ENCODE data around the gene NFKB2.

Gene NFKB2

GRCh38 chr10:102420181-102420713 is 24.7 kb downstream of the NFKB2 start:
- POLR2A ChIA-PET: interaction anchor here (0.7 to 5.8 kb wide), 20 partner anchors 9 to 301 kb away, joined by 3 to 75 read pairs (median 4); partner anchors contain the start of genes ACTR1A, C10orf95, CUEDC2 and NFKB2
- CTCF ChIA-PET: interaction anchor here (0.7 to 4.0 kb wide), 6 partner anchors 11 to 189 kb away, joined by 3 to 14 read pairs (median 6); partner anchors contain the start of gene CUEDC2
- TF ChIP-seq NFRKB (IDR thresholded peaks at IDR 0.05): no peak
- TF ChIP-seq PKNOX1 (IDR thresholded peaks at IDR 0.05): no peak
- TF ChIP-seq ARNT (IDR thresholded peaks at IDR 0.05): no peak
- TF ChIP-seq FOXM1 (IDR thresholded peaks at IDR 0.05; ENCODE audit: borderline replicate concordance): no peak
- no peak for TF ChIP-seq FOXK2 (IDR thresholded peaks at IDR 0.05)
- no peak for TF ChIP-seq SUZ12 (IDR thresholded peaks at IDR 0.05)
- TF ChIP-seq ELF4 (IDR thresholded peaks at IDR 0.05): no peak
- TF ChIP-seq SP1 (IDR thresholded peaks at IDR 0.05): no peak
- TF ChIP-seq HDGF (IDR thresholded peaks at IDR 0.05; ENCODE audit: borderline replicate concordance): no peak
- no peak for TF ChIP-seq L3MBTL2 (conservative IDR thresholded peaks at IDR 0.05)
- TF ChIP-seq CTBP1 (IDR thresholded peaks at IDR 0.05; ENCODE audit: borderline replicate concordance): no peak
- TF ChIP-seq TARDBP (IDR thresholded peaks at IDR 0.05): no peak
- no peak for TF ChIP-seq LEF1 (IDR thresholded peaks at IDR 0.05; ENCODE audit: borderline replicate concordance)
- TF ChIP-seq FOXA1 (IDR thresholded peaks at IDR 0.05): no peak
- TF ChIP-seq BHLHE40 (IDR thresholded peaks at IDR 0.05; ENCODE audit: borderline replicate concordance): no peak
- no peak for TF ChIP-seq ZNF384 (IDR thresholded peaks at IDR 0.05)

GRCh38 chr10:102420714-102421506 is 25.4 kb downstream of the NFKB2 start, which contains the start of gene FBXL15:
FBXL15 (plus strand) TSS chr10:102420836; CDS start chr10:102421130, 294 bp downstream.
- ChIA-PET POLR2A (interaction anchor here (0.7 to 5.8 kb wide), 19 partner anchors 10 to 302 kb away, joined by 3 to 75 read pairs (median 4); partner anchors contain the start of genes C10orf95, CUEDC2, NFKB2 and SUFU), CTCF (interaction anchor here (0.5 to 4.0 kb wide), 7 partner anchors 11 to 1333 kb away, joined by 3 to 14 read pairs (median 5); partner anchors contain the start of gene CUEDC2)
- TF ChIP-seq FOXK2 (IDR thresholded peaks at IDR 0.05): no peak
- TF ChIP-seq ELF4 (IDR thresholded peaks at IDR 0.05): no peak; the same call in 1 of the 2 replicates
- TF ChIP-seq SP1 (IDR thresholded peaks at IDR 0.05): no peak
- 0 out of 2 replicates have a peak, but pooled peaks have one; percentile 43 for TF ChIP-seq TARDBP (IDR thresholded peaks at IDR 0.05)
- TF ChIP-seq SUZ12 (IDR thresholded peaks at IDR 0.05): no peak
- TF ChIP-seq NFRKB (IDR thresholded peaks at IDR 0.05): no peak
- peak; percentile 39; the same call in 1 of the 2 replicates for TF ChIP-seq L3MBTL2 (conservative IDR thresholded peaks at IDR 0.05)
- TF ChIP-seq FOXA1 (IDR thresholded peaks at IDR 0.05): no peak
- TF ChIP-seq CTBP1 (IDR thresholded peaks at IDR 0.05; ENCODE audit: borderline replicate concordance): peak; percentile 92
- no peak for TF ChIP-seq ARNT (IDR thresholded peaks at IDR 0.05)
- no peak for TF ChIP-seq BHLHE40 (IDR thresholded peaks at IDR 0.05; ENCODE audit: borderline replicate concordance)
- no peak for TF ChIP-seq FOXM1 (IDR thresholded peaks at IDR 0.05; ENCODE audit: borderline replicate concordance)
- TF ChIP-seq PKNOX1 (IDR thresholded peaks at IDR 0.05): no peak
- TF ChIP-seq HDGF (IDR thresholded peaks at IDR 0.05; ENCODE audit: borderline replicate concordance): no peak
- 0 out of 2 replicates have a peak, but pooled peaks have one; percentile 49 for TF ChIP-seq LEF1 (IDR thresholded peaks at IDR 0.05; ENCODE audit: borderline replicate concordance)
- TF ChIP-seq ZNF384 (IDR thresholded peaks at IDR 0.05): no peak
- peak; percentile 96 for DNase-seq (ENCODE audit: extremely low spot score)

More at GRCh38 chr10:102420181-102420713, 24.7 kb downstream of the NFKB2 start:
- DNase-seq (ENCODE audit: extremely low spot score): no peak

- POLR2A ChIA-PET: interaction anchor here (1.0 to 5.8 kb wide), 10 partner anchors 10 to 303 kb away, joined by 3 to 75 read pairs (median 12); partner anchors contain the start of genes C10orf95, CUEDC2 and NFKB2
- DNase-seq (ENCODE audit: extremely low spot score): no peak
- CTCF ChIA-PET: interaction anchor here (0.5 to 4.0 kb wide), 6 partner anchors 11 to 1333 kb away, joined by 3 to 14 read pairs (median 6); partner anchors contain the start of gene CUEDC2
- no peak for TF ChIP-seq ZNF384 (IDR thresholded peaks at IDR 0.05)
- no peak for TF ChIP-seq ELF4 (IDR thresholded peaks at IDR 0.05)
- TF ChIP-seq FOXK2 (IDR thresholded peaks at IDR 0.05): no peak
- no peak for TF ChIP-seq ARNT (IDR thresholded peaks at IDR 0.05)
- no peak for TF ChIP-seq TARDBP (IDR thresholded peaks at IDR 0.05)
- TF ChIP-seq PKNOX1 (IDR thresholded peaks at IDR 0.05): no peak
- no peak for TF ChIP-seq SUZ12 (IDR thresholded peaks at IDR 0.05)
- no peak for TF ChIP-seq FOXM1 (IDR thresholded peaks at IDR 0.05; ENCODE audit: borderline replicate concordance)
- no peak for TF ChIP-seq BHLHE40 (IDR thresholded peaks at IDR 0.05; ENCODE audit: borderline replicate concordance)
Measured at GRCh38 chr10:102421507-102421756, 25.9 kb downstream of the NFKB2 start.

GRCh38 chr10:102421757-102422512 is 26.4 kb downstream of the NFKB2 start:
- CTCF ChIA-PET: interaction anchor here (0.6 to 4.0 kb wide), 7 partner anchors 10 to 264 kb away, joined by 3 to 14 read pairs (median 3); partner anchors contain the start of gene CUEDC2
- POLR2A ChIA-PET: interaction anchor here (0.7 to 5.8 kb wide), 7 partner anchors 10 to 40 kb away, joined by 3 to 75 read pairs (median 17); partner anchors contain the start of genes C10orf95, CUEDC2 and NFKB2
- DNase-seq (ENCODE audit: extremely low spot score): no peak
- peak; percentile 18; the same call in 1 of the 2 replicates for TF ChIP-seq L3MBTL2 (conservative IDR thresholded peaks at IDR 0.05)
- TF ChIP-seq FOXK2 (IDR thresholded peaks at IDR 0.05): no peak

Data from HEK293T (cell line).